Renal cortical epithelial cell (primary cell): ENCODE results near the gene HBQ1. TPM values are rescaled to one million over a fixed set of nuclear protein-coding genes. Genes with fewer than 3 reads are reported as not detected.
"Not testable (repeated sequence)": the region's sequence is repeated elsewhere in the genome, so short reads cannot be mapped to it uniquely, and the experiment has no call there.

Source experiments
- DNase-seq: peaks from one replicate; pipeline ENCODE4 v3.0.0-alpha.2; 2011; ENCODE audit warnings: low read depth
- total RNA-seq: library from RNA; depleted of rRNA; stranded (reverse); fragments of >200 nt; gene quantifications from 2 replicates; pipeline ENCODE4 v1.2.3, GENCODE V29; 2014

Gene HBQ1
- total RNA-seq, 1 donor from 2014 or later: not detected

DNA sequence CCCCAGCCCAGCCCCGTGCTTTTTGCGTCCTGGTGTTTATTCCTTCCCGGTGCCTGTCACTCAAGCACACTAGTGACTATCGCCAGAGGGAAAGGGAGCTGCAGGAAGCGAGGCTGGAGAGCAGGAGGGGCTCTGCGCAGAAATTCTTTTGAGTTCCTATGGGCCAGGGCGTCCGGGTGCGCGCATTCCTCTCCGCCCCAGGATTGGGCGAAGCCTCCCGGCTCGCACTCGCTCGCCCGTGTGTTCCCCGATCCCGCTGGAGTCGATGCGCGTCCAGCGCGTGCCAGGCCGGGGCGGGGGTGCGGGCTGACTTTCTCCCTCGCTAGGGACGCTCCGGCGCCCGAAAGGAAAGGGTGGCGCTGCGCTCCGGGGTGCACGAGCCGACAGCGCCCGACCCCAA is 4.3 kb upstream of the HBQ1 start:
- not testable (repeated sequence) for DNase-seq

DNA sequence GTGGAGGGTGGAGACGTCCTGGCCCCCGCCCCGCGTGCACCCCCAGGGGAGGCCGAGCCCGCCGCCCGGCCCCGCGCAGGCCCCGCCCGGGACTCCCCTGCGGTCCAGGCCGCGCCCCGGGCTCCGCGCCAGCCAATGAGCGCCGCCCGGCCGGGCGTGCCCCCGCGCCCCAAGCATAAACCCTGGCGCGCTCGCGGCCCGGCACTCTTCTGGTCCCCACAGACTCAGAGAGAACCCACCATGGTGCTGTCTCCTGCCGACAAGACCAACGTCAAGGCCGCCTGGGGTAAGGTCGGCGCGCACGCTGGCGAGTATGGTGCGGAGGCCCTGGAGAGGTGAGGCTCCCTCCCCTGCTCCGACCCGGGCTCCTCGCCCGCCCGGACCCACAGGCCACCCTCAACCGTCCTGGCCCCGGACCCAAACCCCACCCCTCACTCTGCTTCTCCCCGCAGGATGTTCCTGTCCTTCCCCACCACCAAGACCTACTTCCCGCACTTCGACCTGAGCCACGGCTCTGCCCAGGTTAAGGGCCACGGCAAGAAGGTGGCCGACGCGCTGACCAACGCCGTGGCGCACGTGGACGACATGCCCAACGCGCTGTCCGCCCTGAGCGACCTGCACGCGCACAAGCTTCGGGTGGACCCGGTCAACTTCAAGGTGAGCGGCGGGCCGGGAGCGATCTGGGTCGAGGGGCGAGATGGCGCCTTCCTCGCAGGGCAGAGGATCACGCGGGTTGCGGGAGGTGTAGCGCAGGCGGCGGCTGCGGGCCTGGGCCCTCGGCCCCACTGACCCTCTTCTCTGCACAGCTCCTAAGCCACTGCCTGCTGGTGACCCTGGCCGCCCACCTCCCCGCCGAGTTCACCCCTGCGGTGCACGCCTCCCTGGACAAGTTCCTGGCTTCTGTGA is 3.5 kb upstream of the HBQ1 start, which contains the start of gene HBA1:
Gene HBA1 (plus strand): TSS at position 204 of the 906 bp plus-strand sequence. CDS start 37 bp downstream, at position 241.
- DNase-seq: not testable (repeated sequence)

- no peak for DNase-seq
Observed at GRCh38 chr16:177394-177822, 2.9 kb upstream of the HBQ1 start.

GRCh38 chr16:177981-178667 is 2.1 kb upstream of the HBQ1 start:
- DNase-seq: no peak

DNA sequence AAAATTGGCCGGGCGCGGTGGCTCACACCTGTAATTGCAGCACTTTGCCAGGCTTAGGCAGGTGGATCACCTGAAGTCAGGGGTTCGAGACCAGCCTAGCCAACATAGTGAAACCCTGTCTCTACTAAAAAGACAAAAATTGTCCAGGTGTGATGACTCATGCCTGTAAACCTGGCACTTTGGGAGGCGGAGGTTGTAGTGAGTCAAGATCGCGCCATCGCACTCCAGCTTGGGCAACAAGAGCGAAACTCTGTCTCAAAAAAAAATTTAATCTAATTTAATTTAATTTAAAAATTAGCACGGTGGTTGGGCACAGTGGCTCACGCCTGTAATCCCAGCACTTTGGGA is 1.6 kb upstream of the HBQ1 start:
- DNase-seq: no peak

- no peak for DNase-seq
Observed at GRCh38 chr16:179211-180092, 807 bp upstream of the HBQ1 start.

GRCh38 chr16:180681-181564 is 664 bp downstream of the HBQ1 start:
- DNase-seq: no peak

- DNase-seq: no peak
Observed at GRCh38 chr16:181565-182021, 1.3 kb downstream of the HBQ1 start.

DNA sequence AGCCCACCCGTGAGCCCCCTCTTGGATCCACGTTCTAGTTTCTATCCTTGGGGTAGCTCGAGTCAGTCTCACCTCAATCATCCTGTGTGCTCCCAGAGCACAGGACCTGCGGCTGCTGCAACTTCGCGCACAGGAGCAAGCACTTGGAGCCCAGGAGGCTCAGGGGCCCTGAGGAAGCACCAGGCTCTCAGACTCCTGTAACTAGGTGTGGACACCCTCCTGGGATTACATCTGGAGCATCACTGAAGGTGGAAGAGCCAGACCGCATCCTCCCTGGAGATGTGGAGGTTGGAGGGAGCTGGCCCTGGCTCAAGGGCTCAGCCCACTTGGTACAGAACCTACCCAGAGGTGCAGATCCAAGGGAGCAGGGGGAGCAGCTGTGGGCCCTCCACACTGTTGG is 2.7 kb downstream of the HBQ1 start:
- DNase-seq: no peak

DNA sequence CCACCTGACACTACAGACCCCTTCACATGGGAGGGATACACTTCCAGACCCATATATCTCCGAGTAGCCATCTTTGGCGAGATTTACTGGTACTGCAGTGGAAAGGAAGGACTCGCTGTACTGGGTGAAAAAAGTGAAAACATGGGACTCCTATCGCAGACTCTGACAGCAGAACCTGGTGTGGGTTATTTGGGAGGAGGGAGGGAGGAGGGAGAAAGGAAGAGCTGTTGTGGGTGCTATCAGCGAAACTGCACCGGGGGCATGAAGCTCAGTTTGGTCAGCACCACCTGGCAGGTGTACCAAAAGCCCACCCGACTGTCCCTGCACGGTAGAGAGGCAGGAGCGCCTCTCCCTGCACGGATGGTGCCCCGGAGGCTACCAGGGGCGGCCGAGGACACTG is 5.0 kb downstream of the HBQ1 start:
- DNase-seq: no peak

DNA sequence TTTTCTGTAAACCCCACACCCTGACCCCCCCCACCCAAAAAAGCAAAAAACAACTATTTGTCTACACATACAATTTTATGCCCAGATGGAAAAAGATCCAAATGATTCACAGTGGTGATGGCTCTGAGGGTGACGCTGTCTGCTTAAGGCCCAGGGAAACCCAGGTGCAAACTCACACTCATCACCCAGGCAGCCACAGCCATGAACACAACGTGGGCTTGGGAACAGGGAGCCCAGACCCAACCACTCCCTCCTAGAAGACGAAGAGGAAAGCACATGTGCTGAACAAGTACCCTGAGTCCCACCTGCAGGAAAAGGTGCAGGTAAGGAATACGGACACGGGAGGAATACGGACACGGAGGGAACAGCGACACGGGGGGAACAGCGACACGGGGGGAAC is 5.4 kb downstream of the HBQ1 start:
- DNase-seq: no peak

GRCh38 chr16:187330-187729 is 7.1 kb downstream of the HBQ1 start:
- no peak for DNase-seq

GRCh38 chr16:188674-189073 is 8.4 kb downstream of the HBQ1 start:
- DNase-seq: no peak

GRCh38 chr16:189604-190186 is 9.4 kb downstream of the HBQ1 start:
- DNase-seq: no peak

DNA sequence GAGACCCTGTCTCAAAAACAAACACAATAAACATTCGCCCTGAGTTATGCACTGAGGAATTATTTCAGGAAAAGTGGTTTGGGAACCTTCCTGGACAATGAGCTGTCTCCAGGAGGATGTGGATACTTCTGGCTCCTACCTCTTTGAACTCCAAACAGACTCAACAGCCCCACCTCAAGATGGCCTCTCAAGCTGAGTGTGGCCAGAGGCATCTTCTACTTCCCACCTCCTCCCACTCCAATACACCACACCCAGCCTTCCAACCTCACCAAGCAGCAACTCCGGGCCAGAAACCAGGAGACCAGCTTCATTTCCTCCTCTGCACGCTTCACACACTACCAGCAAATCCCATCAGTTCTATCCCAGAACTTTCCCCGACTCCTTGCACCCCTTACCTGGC is 11.6 kb downstream of the HBQ1 start:
- DNase-seq: no peak

GRCh38 chr16:192686-193085 is 12.4 kb downstream of the HBQ1 start:
- no peak for DNase-seq

GRCh38 chr16:193441-193840 is 13.2 kb downstream of the HBQ1 start:
- no peak for DNase-seq

DNA sequence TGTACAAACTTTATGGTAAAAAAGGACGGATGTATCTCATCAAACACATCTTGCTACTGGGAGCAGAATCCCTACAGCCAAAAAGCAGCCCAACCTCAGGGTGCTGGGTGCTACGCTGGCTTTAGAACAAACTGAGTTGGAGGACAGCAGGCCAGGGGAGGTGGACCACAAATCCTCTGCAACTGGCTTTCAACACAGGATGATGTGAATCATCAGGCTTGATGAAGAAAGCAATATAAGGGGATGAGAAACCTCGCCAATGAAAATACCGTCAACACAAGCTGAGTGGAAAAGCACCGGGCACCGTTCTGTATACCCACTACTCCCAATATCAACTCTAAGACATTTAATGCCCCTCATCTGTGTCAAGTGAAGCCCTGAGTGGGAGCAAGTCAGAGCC is 14.3 kb downstream of the HBQ1 start:
- DNase-seq: no peak

- peak; percentile 80 for DNase-seq
Observed at GRCh38 chr16:200388-200787, 20.1 kb downstream of the HBQ1 start.

- no peak for DNase-seq
Observed at GRCh38 chr16:203246-203645, 23.0 kb downstream of the HBQ1 start.

DNA sequence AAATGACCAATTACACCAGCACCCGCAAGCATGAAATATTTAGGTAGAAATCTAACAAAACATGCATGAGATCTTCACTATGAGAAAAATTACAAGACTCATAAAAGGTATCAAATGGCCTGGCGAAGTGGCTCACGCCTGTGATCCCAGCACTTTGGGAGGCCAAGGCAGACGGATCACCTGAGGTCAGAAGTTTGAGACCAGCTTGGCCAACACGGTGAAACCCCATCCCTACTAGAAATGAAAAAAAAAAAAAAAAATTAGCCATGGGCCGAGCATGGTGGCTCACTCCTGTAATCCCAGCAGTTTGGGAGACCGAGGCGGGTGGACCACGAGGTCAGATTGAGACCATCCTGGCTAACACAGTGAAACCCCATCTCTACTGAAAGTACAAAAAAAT is 23.8 kb downstream of the HBQ1 start:
- DNase-seq: not testable (repeated sequence)
